K562 (cell line): ENCODE measurements around the gene ATP2A2. TPM values are rescaled to one million over a fixed set of nuclear protein-coding genes. Genes with fewer than 3 reads are reported as not detected.

Experiments
- ARNT ChIP-seq, 2 experiments: fragments of 450-650 bp; IDR thresholded peaks; 2 replicates each; pipeline ENCODE4 v1.6.1; 2016; ENCODE audit warnings: mild to moderate bottlenecking in 1 of 2
- CXXC5 ChIP-seq: fragments of 250-450 bp; sonication (Bioruptor Pico); IDR thresholded peaks from 2 replicates; pipeline ENCODE4 v1.8.0; 2022; ENCODE audit warnings: inconsistent platforms, mild to moderate bottlenecking, moderate library complexity
- GABPB2 ChIP-seq: fragments of 250-450 bp; sonication (Bioruptor Pico); conservative IDR thresholded peaks from 2 replicates; pipeline ENCODE4 v1.5.1; 2021; ENCODE audit warnings: mild to moderate bottlenecking
- ILK ChIP-seq: fragments of 450-650 bp; IDR thresholded peaks from 2 replicates; pipeline ENCODE4 v1.6.1; 2016; ENCODE audit warnings: missing genetic modification characterization, low read depth, mild to moderate bottlenecking, missing compliant biosample characterization, moderate library complexity, borderline replicate concordance
- IRF9 ChIP-seq: fragments of 450-650 bp; IDR thresholded peaks from 2 replicates; pipeline ENCODE4 v1.6.1; 2016; ENCODE audit warnings: missing biosample characterization, missing genetic modification characterization
- MXI1 ChIP-seq: IDR thresholded peaks from 2 replicates; pipeline ENCODE4 v1.6.1; 2011; ENCODE audit warnings: low read depth, mild to moderate bottlenecking, improper control_type of control experiment, low read length
- SFPQ ChIP-seq: fragments of 200-400 bp; formaldehyde crosslinking; IDR thresholded peaks from 2 replicates; pipeline ENCODE4 v1.6.1; 2017; ENCODE audit warnings: mild to moderate bottlenecking, low read depth, low read length, moderate library complexity
- SNIP1 ChIP-seq: fragments of 450-650 bp; IDR thresholded peaks from 2 replicates; pipeline ENCODE4 v1.7.1; 2017; ENCODE audit warnings: low read depth, mild to moderate bottlenecking
- TFE3 ChIP-seq: fragments of 450-650 bp; formaldehyde crosslinking; IDR thresholded peaks from 2 replicates; pipeline ENCODE4 v1.4.0; 2020; ENCODE audit warnings: mild to moderate bottlenecking, mixed read lengths
- ZBTB11 ChIP-seq, 3 experiments: fragments of 200-800 bp in 1 of 3; fragments of 250-450 bp in 1 of 3; fragments of 450-650 bp in 1 of 3; sonication (Bioruptor Pico) in 1 of 3; sonication (Bioruptor generic) in 1 of 3; formaldehyde crosslinking in 1 of 3; IDR thresholded peaks; 2 replicates each; pipeline versions ENCODE4 v1.6.1 to v1.8.0; 2016 to 2022; ENCODE audit warnings: mild to moderate bottlenecking in 2 of 3, missing genetic modification characterization in 2 of 3, missing compliant biosample characterization in 1 of 3, moderate library complexity in 1 of 3
- ZNF134 ChIP-seq: fragments of 250-450 bp; sonication (Bioruptor Pico); conservative IDR thresholded peaks from 2 replicates; pipeline ENCODE4 v1.4.0; 2020
- ZNF175 ChIP-seq: fragments of 200-800 bp; sonication (Bioruptor generic); IDR thresholded peaks from 2 replicates; pipeline ENCODE4 v1.6.1; 2016; ENCODE audit warnings: low read depth, mild to moderate bottlenecking, missing genetic modification characterization, missing compliant biosample characterization
- ZNF589 ChIP-seq: fragments of 200-800 bp; sonication (Bioruptor generic); IDR thresholded peaks from 2 replicates; pipeline ENCODE4 v1.6.1; 2016; ENCODE audit warnings: low read depth, missing genetic modification characterization, missing compliant biosample characterization
- polyA plus RNA-seq, 8 experiments: library from polyadenylated mRNA; depleted of rRNA in 4 of 8; stranded (reverse) in 5 of 8; unstranded in 3 of 8; fragments of >200 nt; fragmentation: Nextera tagmentation in 2 of 8; fragmentation: Illumina TruSeq in 1 of 8; extraction: Ambion mirVana in 2 of 8; extraction: Trizol in 1 of 8; gene quantifications; 2 replicates each; pipeline versions ENCODE4 v1.2.1 to v1.2.3, GENCODE V29; 2011 to 2014; ENCODE audit warnings: inconsistent platforms in 1 of 8, missing spikeins in 1 of 8
- total RNA-seq, 7 experiments: library from RNA; depleted of rRNA in 6 of 7; stranded (reverse); fragments of >200 nt in 6 of 7; fragmentation: Illumina TruSeq in 2 of 7; extraction: Trizol in 2 of 7; gene quantifications; 2 replicates each; pipeline versions ENCODE4 v1.2.1 to v1.2.3, GENCODE V29; 2011 to 2021; ENCODE audit warnings: low replicate concordance in 1 of 7

ATP2A2 gene
- total and polyA plus RNA-seq, 9 of the 15 experiments (the other 6 are each of a cell fraction or from before 2014, with no cell fraction given): 5.2 to 205 (median 51.6) TPM

- TF ChIP-seq ZBTB11 (CRISPR knock-in tag; IDR thresholded peaks at IDR 0.05) (no peak), GABPB2 (CRISPR knock-in tag) (no peak), TFE3 (CRISPR knock-in tag) (no peak), CXXC5 (CRISPR knock-in tag) (0 out of 2 replicates have a peak, but pooled peaks have one; percentile 16), ILK (no peak), MXI1 (no peak), ZNF175 (CRISPR knock-in tag) (0 out of 2 replicates have a peak, but pooled peaks have one; percentile 64), ARNT (IDR thresholded peaks at IDR 0.05) (no peak), ZNF134 (CRISPR knock-in tag) (no peak), SFPQ (no peak), SNIP1 (no peak), IRF9 (tag) (no peak; the same call in 1 of the 2 replicates), ZNF589 (CRISPR knock-in tag) (peak; percentile 80)
These were observed 49.5 kb downstream of the ATP2A2 start (continued) for GRCh38 chr12:110330544-110330943.
